MM.1S (cell line): Measurements from ENCODE around the gene HYPK.

Experiments used
- DNase-seq: peaks from one replicate; pipeline ENCODE4 v3.0.0-alpha.2; 2015
- H2AFZ ChIP-seq: fragments of 300-600 bp; sonication (generic); 2 replicates; pipeline ENCODE4 v1.6.0; 2016; ENCODE audit warnings: antibody characterized with exemption, low read length
- H3F3A ChIP-seq: fragments of 300-600 bp; sonication (generic); 2 replicates; pipeline ENCODE4 v1.6.1; 2016; ENCODE audit warnings: mild to moderate bottlenecking, antibody characterized with exemption, low read length, moderate library complexity, mixed read lengths; ENCODE audit not compliant: insufficient read depth
- H3K27ac ChIP-seq: fragments of 300-600 bp; sonication (generic); 2 replicates; pipeline ENCODE4 v1.5.1; 2016; ENCODE audit warnings: mild to moderate bottlenecking, low read length
- H3K27me3 ChIP-seq: fragments of 300-600 bp; sonication (generic); replicated peaks from 2 replicates; pipeline ENCODE4 v1.6.0; 2016; ENCODE audit warnings: low read length; ENCODE audit not compliant: insufficient read depth
- H3K36me3 ChIP-seq: fragments of 300-600 bp; sonication (generic); replicated peaks from 2 replicates; pipeline ENCODE4 v1.6.1; 2016; ENCODE audit warnings: mild to moderate bottlenecking, low read length, mixed read lengths; ENCODE audit not compliant: insufficient read depth
- H3K4me1 ChIP-seq: fragments of 300-600 bp; sonication (generic); 2 replicates; pipeline ENCODE4 v1.6.1; 2016; ENCODE audit warnings: low read length, mixed read lengths
- H3K4me2 ChIP-seq: fragments of 300-600 bp; sonication (generic); 2 replicates; pipeline ENCODE4 v1.6.0; 2016; ENCODE audit warnings: low read depth, low read length
- H3K4me3 ChIP-seq: fragments of 300-600 bp; sonication (generic); 2 replicates; pipeline ENCODE4 v1.5.1; 2016; ENCODE audit warnings: low read length, mixed read lengths
- H3K79me2 ChIP-seq: fragments of 300-600 bp; sonication (generic); 2 replicates; pipeline ENCODE4 v1.6.1; 2016; ENCODE audit warnings: mixed run types, low read length, mixed read lengths
- H3K9ac ChIP-seq: fragments of 300-600 bp; sonication (generic); 2 replicates; pipeline ENCODE4 v1.6.1; 2016; ENCODE audit warnings: low read length, mixed read lengths
- H3K9me2 ChIP-seq: fragments of 300-600 bp; sonication (generic); replicated peaks from 2 replicates; pipeline ENCODE4 v1.6.1; 2016; ENCODE audit warnings: mild to moderate bottlenecking, low read length, mixed read lengths; ENCODE audit not compliant: insufficient read depth
- H3K9me3 ChIP-seq: fragments of 300-600 bp; sonication (generic); replicated peaks from 2 replicates; pipeline ENCODE4 v1.6.1; 2016; ENCODE audit warnings: mild to moderate bottlenecking, low read length, mixed read lengths; ENCODE audit not compliant: insufficient read depth
- H4K20me1 ChIP-seq: fragments of 300-600 bp; sonication (generic); 2 replicates; pipeline ENCODE4 v1.6.1; 2016; ENCODE audit warnings: mild to moderate bottlenecking, low read length, moderate library complexity, mixed read lengths; ENCODE audit not compliant: insufficient read depth
- CTCF ChIP-seq: fragments of 300-600 bp; sonication (generic); IDR thresholded peaks from 2 replicates; pipeline ENCODE4 v1.5.1; 2016; ENCODE audit warnings: antibody characterized with exemption, low read length, mixed read lengths
- EZH2 ChIP-seq: fragments of 300-600 bp; sonication (generic); optimal IDR thresholded peaks from 2 replicates; pipeline ENCODE3; 2017; ENCODE audit warnings: low read depth, mild to moderate bottlenecking, antibody characterized with exemption, low read length, mixed read lengths
- EZH2phosphoT487 ChIP-seq: fragments of 300-600 bp; sonication (generic); IDR thresholded peaks from 2 replicates; pipeline ENCODE4 v1.6.1; 2018; ENCODE audit warnings: antibody characterized with exemption, low read length

HYPK gene

DNA sequence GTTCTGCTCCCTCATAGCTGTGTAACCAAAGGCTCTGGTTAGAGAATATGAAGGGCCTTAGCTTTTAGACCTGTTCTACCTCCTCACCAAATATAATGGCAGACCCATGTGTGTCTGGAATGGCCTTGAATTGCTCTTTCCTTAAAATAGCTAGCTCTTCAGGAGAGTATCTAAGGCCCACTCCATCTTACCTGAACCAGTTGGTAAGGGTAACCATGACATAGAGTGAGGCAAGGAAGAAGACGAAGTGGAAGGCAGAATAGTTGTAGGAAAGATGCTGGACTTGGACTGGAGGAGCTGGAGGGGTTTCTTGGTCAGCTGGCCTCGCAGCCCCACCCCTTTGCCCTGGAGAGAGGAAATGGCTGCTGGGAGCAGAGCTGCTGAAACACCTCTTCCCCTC is 5.2 kb upstream of the HYPK start:
- Histone ChIP-seq H4K20me1 (no peaks in the 10 kb centered on the region), H3K4me1 (peaks cover 12% of the 10 kb centered on the region), H3K79me2 (peaks cover 31% of the 10 kb centered on the region), H3K4me3 (no peak overlapping the region), H3K27me3 (no peaks in the 10 kb centered on the region), H3K36me3 (no peaks in the 10 kb centered on the region), H3K9me3 (no peaks in the 10 kb centered on the region), H3F3A (peaks cover 11% of the 10 kb centered on the region; the same call in 1 of the 2 replicates), H2AFZ (no peak overlapping the region), H3K9me2 (no peaks in the 10 kb centered on the region), H3K27ac (no peak overlapping the region), H3K9ac (no peak overlapping the region), H3K4me2 (no peak overlapping the region)
- no peak for DNase-seq
- TF ChIP-seq EZH2 (no peak), EZH2phosphoT487 (no peak), CTCF (no peak)

- H3K9me2 ChIP-seq = no peaks in the 10 kb centered on the region
- H4K20me1 ChIP-seq = no peaks in the 10 kb centered on the region
- no peak for DNase-seq
- peaks cover 11% of the 10 kb centered on the region; the same call in 1 of the 2 replicates for H3F3A ChIP-seq
- H3K27me3 ChIP-seq = no peaks in the 10 kb centered on the region
- H3K4me1 ChIP-seq = peaks cover 12% of the 10 kb centered on the region
- TF ChIP-seq CTCF (no peak), EZH2phosphoT487 (no peak)
- no peak overlapping the region for H3K27ac ChIP-seq
- no peaks in the 10 kb centered on the region for H3K9me3 ChIP-seq
- peaks cover 37% of the 10 kb centered on the region for H3K79me2 ChIP-seq
- no peak overlapping the region for H3K4me3 ChIP-seq
- no peak overlapping the region for H3K9ac ChIP-seq
- no peaks in the 10 kb centered on the region for H3K36me3 ChIP-seq
- no peak overlapping the region for H3K4me2 ChIP-seq
- no peak overlapping the region for H2AFZ ChIP-seq
Observed at GRCh38 chr15:43795997-43796396, 4.4 kb upstream of the HYPK start.

DNA sequence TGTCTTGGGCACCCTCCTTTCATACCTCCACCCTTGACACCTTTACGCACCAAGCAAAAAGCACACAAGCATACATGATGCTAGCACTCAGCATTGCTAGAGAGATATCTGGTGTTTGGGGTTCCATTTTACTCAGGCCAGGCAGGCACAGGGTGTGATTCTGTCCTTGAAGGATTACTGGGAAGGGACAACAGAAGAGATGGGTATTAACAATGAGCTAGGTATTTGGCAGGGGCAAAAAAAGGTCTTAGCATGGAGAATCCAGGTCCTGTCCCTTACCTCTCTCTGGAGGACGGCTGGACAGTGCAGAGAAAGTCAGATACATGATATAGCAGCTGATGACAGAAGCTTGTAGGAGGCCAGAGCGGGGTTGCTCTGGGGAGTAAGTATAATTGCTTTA is 3.8 kb upstream of the HYPK start:
- Histone ChIP-seq H3K4me2 (no peak overlapping the region), H3K9ac (no peak overlapping the region), H4K20me1 (no peaks in the 10 kb centered on the region), H3K9me3 (no peaks in the 10 kb centered on the region), H3K27me3 (no peaks in the 10 kb centered on the region), H3K4me3 (no peak overlapping the region), H3K79me2 (peaks cover 43% of the 10 kb centered on the region), H3K4me1 (peaks cover 12% of the 10 kb centered on the region), H3F3A (peaks cover 11% of the 10 kb centered on the region; the same call in 1 of the 2 replicates), H2AFZ (no peak overlapping the region), H3K9me2 (no peaks in the 10 kb centered on the region), H3K36me3 (no peaks in the 10 kb centered on the region), H3K27ac (no peak overlapping the region)
- TF ChIP-seq EZH2 (no peak), CTCF (no peak), EZH2phosphoT487 (no peak)
- no peak for DNase-seq
